HepG2 (cell line): ENCODE data around the gene LGALS1. TPM values are rescaled to one million over a fixed set of nuclear protein-coding genes. Genes with fewer than 3 reads are reported as not detected.

Source experiments
- ATAC-seq: fragments of 200-7000 bp; cut with Tn5 transposase; 3 replicates; pipeline ENCODE4 v1.9.1; 2020; ENCODE audit warnings: mild to moderate bottlenecking, moderate library complexity
- BruUV-seq: library from RNA; stranded (reverse); fragments of 400-500 nt; replicated peaks from 2 replicates; lab custom pipeline; 2021; lab: Mats Ljungman, UMichigan
- CTCF ChIA-PET: fragments of 300-600 bp; formaldehyde crosslinking; extraction: SDS; loops from one replicate; lab custom pipeline; 2021; ENCODE audit warnings: low total read pairs, inconsistent platforms, low intra/inter-chr PET ratio; lab: Yijun Ruan, JAX
- POLR2A ChIA-PET: fragments of 350-600 bp; sonication (Branson Sonifier 250); formaldehyde crosslinking; loops from one replicate; lab custom pipeline; 2020; ENCODE audit warnings: antibody characterized with exemption, inconsistent platforms; lab: Yijun Ruan, JAX
- DNase-seq: peaks from one replicate; pipeline ENCODE4 v3.0.0-alpha.2; 2015; ENCODE audit warnings: low spot score
- FAIRE-seq: peaks from 3 replicates; lab custom pipeline; 2011; peaks lifted over from hg19 to GRCh38; lab: Jason Lieb, UNC
- H2AFZ ChIP-seq: one replicate; pipeline ENCODE4 v1.6.1; 2011; ENCODE audit warnings: low read length, inconsistent platforms
- H3K27ac ChIP-seq: fragments of 300-600 bp; 3 replicates; pipeline ENCODE4 v1.8.0; 2011; ENCODE audit warnings: mixed run types, mild to moderate bottlenecking, mixed read lengths, low read length, inconsistent platforms; ENCODE audit not compliant: insufficient read depth; ENCODE audit errors: extremely low read length
- H3K27me3 ChIP-seq, 2 experiments: fragments of 200-600 bp in 1 of 2; 2 replicates in 1 of 2; 3 replicates in 1 of 2; pipeline versions ENCODE4 v1.6.0 to v1.8.0; 2011; ENCODE audit warnings: low read length in 2 of 2, mild to moderate bottlenecking in 2 of 2, moderate library complexity in 2 of 2, inconsistent platforms in 1 of 2; ENCODE audit not compliant: insufficient read depth in 2 of 2, control insufficient read depth in 1 of 2
- H3K36me3 ChIP-seq, 2 experiments: fragments of 200-600 bp in 1 of 2; replicated peaks in 1 of 2; 2 replicates in 1 of 2; 3 replicates in 1 of 2; pipeline versions ENCODE4 v1.5.1 to v1.8.0; 2011; ENCODE audit warnings: low read length in 2 of 2, inconsistent platforms in 1 of 2; ENCODE audit not compliant: insufficient read depth in 2 of 2, control insufficient read depth in 1 of 2
- H3K4me1 ChIP-seq: 2 replicates; pipeline ENCODE4 v1.5.1; 2012; ENCODE audit warnings: low read length, inconsistent platforms; ENCODE audit not compliant: insufficient read depth
- H3K4me2 ChIP-seq: 2 replicates; pipeline ENCODE4 v1.6.0; 2011; ENCODE audit warnings: low read depth, low read length, inconsistent platforms
- H3K4me3 ChIP-seq, 3 experiments: fragments of 200-600 bp in 1 of 3; sonication (generic), shearing (Covaris generic) in 1 of 3; replicated peaks in 1 of 3; 2 replicates each; pipeline ENCODE4 v1.5.1; 2011 to 2016; ENCODE audit warnings: low read length in 3 of 3, inconsistent platforms in 2 of 3, low read depth in 2 of 3, mild to moderate bottlenecking in 2 of 3, control low read depth in 1 of 3, mixed read lengths in 1 of 3; ENCODE audit not compliant: insufficient read depth in 1 of 3
- H3K79me2 ChIP-seq: one replicate; pipeline ENCODE4 v1.6.1; 2011; ENCODE audit warnings: low read length, inconsistent platforms; ENCODE audit not compliant: insufficient read depth
- H3K9ac ChIP-seq: 2 replicates; pipeline ENCODE4 v1.6.0; 2011; ENCODE audit warnings: mild to moderate bottlenecking, low read depth, low read length, inconsistent platforms; ENCODE audit not compliant: insufficient read depth
- H3K9me3 ChIP-seq: 2 replicates; pipeline ENCODE4 v1.5.1; 2012; ENCODE audit warnings: mild to moderate bottlenecking, low read length
- H4K20me1 ChIP-seq: 2 replicates; pipeline ENCODE4 v1.6.0; 2011; ENCODE audit warnings: inconsistent platforms, mild to moderate bottlenecking, low read length, moderate library complexity; ENCODE audit not compliant: insufficient read depth
- AFF4 ChIP-seq: sonication (generic); formaldehyde crosslinking; IDR thresholded peaks from 2 replicates; pipeline ENCODE4 v1.4.0; 2020; ENCODE audit warnings: missing genetic modification reagents
- CBX2 ChIP-seq, 2 experiments: fragments of 200-600 bp in 1 of 2; sonication (generic); formaldehyde crosslinking in 1 of 2; IDR thresholded peaks; 2 replicates each; pipeline versions ENCODE4 v1.7.0 to v1.8.1; 2018 to 2022; ENCODE audit warnings: low read depth in 2 of 2, low read length in 1 of 2, mild to moderate bottlenecking in 1 of 2, missing genetic modification reagents in 1 of 2
- IKZF5 ChIP-seq: IDR thresholded peaks from 2 replicates; pipeline ENCODE4 v1.6.1; 2018; ENCODE audit warnings: missing genetic modification reagents, mild to moderate bottlenecking, missing compliant biosample characterization
- MIXL1 ChIP-seq: IDR thresholded peaks from 2 replicates; pipeline ENCODE4 v1.6.1; 2016
- NFIC ChIP-seq: IDR thresholded peaks from 2 replicates; pipeline ENCODE4 v1.6.1; 2012; ENCODE audit warnings: mild to moderate bottlenecking, low read length, inconsistent platforms
- NRL ChIP-seq: sonication (generic); formaldehyde crosslinking; IDR thresholded peaks from 2 replicates; pipeline ENCODE4 v1.5.0; 2020; ENCODE audit warnings: missing genetic modification reagents, mild to moderate bottlenecking, moderate library complexity, borderline replicate concordance
- PAXIP1 ChIP-seq: sonication (generic); formaldehyde crosslinking; conservative IDR thresholded peaks from 2 replicates; pipeline ENCODE4 v1.4.0; 2020; ENCODE audit warnings: mild to moderate bottlenecking, missing genetic modification reagents, moderate library complexity
- PHF20 ChIP-seq: sonication (generic); formaldehyde crosslinking; IDR thresholded peaks from 2 replicates; pipeline ENCODE4 v1.5.0; 2020; ENCODE audit warnings: mild to moderate bottlenecking, missing genetic modification reagents
- PLRG1 ChIP-seq: fragments of 450-650 bp; conservative IDR thresholded peaks from 2 replicates; pipeline ENCODE4 v1.6.1; 2016
- UBTF ChIP-seq: sonication (generic); formaldehyde crosslinking; IDR thresholded peaks from 2 replicates; pipeline ENCODE4 v1.4.0; 2020; ENCODE audit warnings: mild to moderate bottlenecking, missing genetic modification reagents
- ZFP41 ChIP-seq: sonication (generic); formaldehyde crosslinking; IDR thresholded peaks from 2 replicates; pipeline ENCODE4 v1.4.0; 2020; ENCODE audit warnings: mild to moderate bottlenecking, missing genetic modification reagents, borderline replicate concordance
- ZMYM2 ChIP-seq: sonication (generic); formaldehyde crosslinking; IDR thresholded peaks from 2 replicates; pipeline ENCODE4 v1.8.0; 2022; ENCODE audit warnings: mild to moderate bottlenecking, missing genetic modification reagents
- ZNF501 ChIP-seq: sonication (generic); formaldehyde crosslinking; IDR thresholded peaks from 2 replicates; pipeline ENCODE4 v1.5.1; 2020; ENCODE audit warnings: mild to moderate bottlenecking, moderate library complexity, missing genetic modification reagents
- ZNF572 ChIP-seq: sonication (generic); formaldehyde crosslinking; IDR thresholded peaks from 2 replicates; pipeline ENCODE4 v1.5.1; 2020; ENCODE audit warnings: mild to moderate bottlenecking, missing genetic modification reagents
- WGBS: methylation state at CpG from one replicate; pipeline ENCODE4 v1.1.6; 2017; ENCODE audit warnings: low lambda C conversion rate; 5-methylcytosine and 5-hydroxymethylcytosine counted together
- in situ Hi-C: cut with HindIII; loops from 2 replicates; pipeline ENCODE4 v1.10.0; 2017; ENCODE audit warnings: low pct_unique_long_range_greater_than_20kb; ENCODE audit not compliant: extremely low pct_ligation_motif_present
- intact Hi-C: fragments of 100-400 bp; cut with micrococcal nuclease; formaldehyde crosslinking; loops from one replicate; pipeline ENCODE4 v1.10.0; 2022; ENCODE audit not compliant: unreplicated experiment
- polyA plus RNA-seq, 8 experiments: library from polyadenylated mRNA; depleted of rRNA in 3 of 8; stranded (reverse) in 7 of 8; unstranded in 1 of 8; fragments of >200 nt; fragmentation: Illumina TruSeq in 4 of 8; extraction: Trizol in 4 of 8; gene quantifications; 2 replicates each; pipeline versions ENCODE4 v1.2.1 to v1.2.3, GENCODE V29; 2011 to 2016; ENCODE audit warnings: low read depth in 4 of 8, missing spikeins in 1 of 8, mixed read lengths in 1 of 8; ENCODE audit not compliant: insufficient read depth in 1 of 8
- total RNA-seq, 5 experiments: library from RNA; depleted of rRNA; stranded (reverse); fragments of >200 nt; fragmentation: Illumina TruSeq; extraction: Trizol; gene quantifications; 2 replicates each; pipeline ENCODE4 v1.2.3, GENCODE V29; 2016; ENCODE audit warnings: low read depth in 1 of 5

The LGALS1 gene
- total and polyA plus RNA-seq, 2 of the 13 experiments (the other 11 are each of a cell fraction or from before 2014, with no cell fraction given), result 103 to 858 TPM

- no TSS peak for BruUV-seq
- Histone ChIP-seq H3K9me3 (no peaks in the 10 kb centered on the region), H3K4me3 (peak overlapping the region in 1 of 3 experiments; percentile 86; a peak in 1 of 6 replicates), H3K36me3 (peaks cover 10 to 23% of the 10 kb centered on the region in 2 experiments; a peak in 4 of 5 replicates), H3K79me2 (peaks cover 10% of the 10 kb centered on the region), H3K4me2 (peak overlapping the region; percentile 90; the same call in 1 of the 2 replicates), H3K27me3 (no peaks in the 10 kb centered on the region), H3K9ac (no peak overlapping the region), H3K4me1 (peaks cover 58% of the 10 kb centered on the region), H3K27ac (peak overlapping the region; percentile 52), H2AFZ (no peak overlapping the region), H4K20me1 (0 out of 2 replicates have a peak, but pooled peaks cover 4% of the 10 kb centered on the region)
- intact Hi-C loops, result no loop called here
- in situ Hi-C loops, result no loop called here
- FAIRE-seq (no peak), DNase-seq (no peak), ATAC-seq (no peak)
- ChIA-PET CTCF (no interaction called here), POLR2A (interaction anchor here (1.0 to 15.8 kb wide), 4 partner anchors 8 to 92 kb away, joined by 3 to 242 read pairs (median 12); partner anchors contain the start of genes GGA1 and PDXP)
- 89% methylated on average over 4 of the region's 5 CpGs for WGBS
- no peak for TF ChIP-seq IKZF5 (CRISPR knock-in tag)
- TF ChIP-seq MIXL1 (CRISPR knock-in tag), result no peak
- no peak for TF ChIP-seq ZFP41 (CRISPR knock-in tag)
- no peak for TF ChIP-seq ZMYM2 (CRISPR knock-in tag)
- no peak for TF ChIP-seq NFIC
- no peak for TF ChIP-seq AFF4
- no peak for TF ChIP-seq PHF20 (CRISPR knock-in tag)
- TF ChIP-seq PAXIP1 (CRISPR knock-in tag), result 0 out of 2 replicates have a peak, but pooled peaks have one; percentile 10
- TF ChIP-seq PLRG1, result no peak
- TF ChIP-seq ZNF572 (CRISPR knock-in tag), result peak; percentile 4; the same call in 1 of the 2 replicates
- TF ChIP-seq UBTF, result no peak
- 0 out of 2 replicates have a peak, but pooled peaks have one; percentile 10 for TF ChIP-seq ZNF501 (CRISPR knock-in tag)
- TF ChIP-seq CBX2 (IDR thresholded peaks at IDR 0.05; ENCODE audit: low read depth, low read length), result no peak
- TF ChIP-seq CBX2 (CRISPR knock-in tag; IDR thresholded peaks at IDR 0.05; ENCODE audit: low read depth), result no peak
- TF ChIP-seq NRL (CRISPR knock-in tag), result no peak
These were observed 33.9 kb upstream of the LGALS1 start for GRCh38 chr22:37641561-37641949.
